Suprapubic skin (tissue), 3 donors: Measurements from ENCODE around the gene RNF130.

Experiments
- POLR2A ChIP-seq, 2 donors: fragments of 450-650 bp; IDR thresholded peaks; one replicate each; pipeline ENCODE4 v1.6.1; 2017; ENCODE audit warnings: antibody characterized with exemption in 2 of 2, mild to moderate bottlenecking in 2 of 2, moderate library complexity in 2 of 2
- TF ChIP-seq, protein P1 (sequence below), 2 donors: fragments of 200-600 bp in 1 of 2; fragments of 450-650 bp in 1 of 2; sonication (generic) in 1 of 2; IDR thresholded peaks; one replicate each; pipeline ENCODE4 v1.5.1; 2016 to 2019; ENCODE audit warnings: antibody characterized with exemption in 2 of 2, mild to moderate bottlenecking in 1 of 2, moderate library complexity in 1 of 2

DNA sequence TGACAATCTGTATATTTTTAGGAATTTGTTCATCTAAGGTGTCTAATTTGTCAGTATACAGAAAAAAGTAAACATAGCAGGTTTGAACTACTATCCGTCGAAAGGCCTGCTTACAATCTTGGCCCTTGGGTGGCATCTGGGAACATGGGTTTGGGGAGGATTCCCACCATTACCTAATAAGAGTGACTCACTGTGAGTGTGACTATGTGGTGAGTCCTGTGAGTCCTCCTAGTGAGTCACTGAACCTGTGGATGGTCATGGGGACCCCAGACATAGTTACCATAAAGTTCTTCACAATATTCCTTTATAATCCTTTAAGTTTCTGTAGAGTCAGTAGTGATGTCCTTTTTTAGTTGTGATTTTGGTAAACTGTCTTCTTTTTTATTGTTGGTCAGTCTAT lies 37.0 kb downstream of the RNF130 start:
- TF ChIP-seq, protein P1, sequence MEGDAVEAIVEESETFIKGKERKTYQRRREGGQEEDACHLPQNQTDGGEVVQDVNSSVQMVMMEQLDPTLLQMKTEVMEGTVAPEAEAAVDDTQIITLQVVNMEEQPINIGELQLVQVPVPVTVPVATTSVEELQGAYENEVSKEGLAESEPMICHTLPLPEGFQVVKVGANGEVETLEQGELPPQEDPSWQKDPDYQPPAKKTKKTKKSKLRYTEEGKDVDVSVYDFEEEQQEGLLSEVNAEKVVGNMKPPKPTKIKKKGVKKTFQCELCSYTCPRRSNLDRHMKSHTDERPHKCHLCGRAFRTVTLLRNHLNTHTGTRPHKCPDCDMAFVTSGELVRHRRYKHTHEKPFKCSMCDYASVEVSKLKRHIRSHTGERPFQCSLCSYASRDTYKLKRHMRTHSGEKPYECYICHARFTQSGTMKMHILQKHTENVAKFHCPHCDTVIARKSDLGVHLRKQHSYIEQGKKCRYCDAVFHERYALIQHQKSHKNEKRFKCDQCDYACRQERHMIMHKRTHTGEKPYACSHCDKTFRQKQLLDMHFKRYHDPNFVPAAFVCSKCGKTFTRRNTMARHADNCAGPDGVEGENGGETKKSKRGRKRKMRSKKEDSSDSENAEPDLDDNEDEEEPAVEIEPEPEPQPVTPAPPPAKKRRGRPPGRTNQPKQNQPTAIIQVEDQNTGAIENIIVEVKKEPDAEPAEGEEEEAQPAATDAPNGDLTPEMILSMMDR (IDR thresholded peaks at IDR 0.05), result no peak
- TF ChIP-seq POLR2A (IDR thresholded peaks at IDR 0.05), result no peak
